Osteoblast (primary cell): ENCODE data around the gene ASCC3. TPM values are rescaled to one million over a fixed set of nuclear protein-coding genes. Genes with fewer than 3 reads are reported as not detected.

ENCODE experiments used
- DNase-seq: peaks from one replicate; pipeline ENCODE4 v3.0.0; 2011; ENCODE audit warnings: low spot score, mixed read lengths; ENCODE audit not compliant: insufficient read length; ENCODE audit errors: missing footprints
- H2AFZ ChIP-seq: 2 replicates; pipeline ENCODE4 v1.6.0; 2011; ENCODE audit warnings: mild to moderate bottlenecking, low read length
- H3K27ac ChIP-seq: 2 replicates; pipeline ENCODE4 v1.5.1; 2011; ENCODE audit warnings: mild to moderate bottlenecking, low read depth, low read length, moderate library complexity
- H3K27me3 ChIP-seq: 2 replicates; pipeline ENCODE4 v1.6.0; 2012; ENCODE audit warnings: mild to moderate bottlenecking, control low read depth, inconsistent platforms, low read length, moderate library complexity; ENCODE audit not compliant: insufficient read depth
- H3K36me3 ChIP-seq: 2 replicates; pipeline ENCODE4 v1.5.1; 2011; ENCODE audit warnings: mild to moderate bottlenecking, low read length, control low read depth, moderate library complexity; ENCODE audit not compliant: insufficient read depth
- H3K4me1 ChIP-seq: 2 replicates; pipeline ENCODE4 v1.5.1; 2011; ENCODE audit warnings: mild to moderate bottlenecking, low read length, control low read depth, moderate library complexity; ENCODE audit not compliant: insufficient read depth
- H3K4me2 ChIP-seq: 2 replicates; pipeline ENCODE4 v1.6.0; 2011; ENCODE audit warnings: mild to moderate bottlenecking, low read length; ENCODE audit not compliant: insufficient read depth
- H3K4me3 ChIP-seq: fragments of 200-600 bp; sonication (generic); 3 replicates; pipeline ENCODE4 v1.5.1; 2012; ENCODE audit warnings: mild to moderate bottlenecking, low read length, inconsistent platforms; ENCODE audit not compliant: insufficient read depth
- H3K79me2 ChIP-seq: 2 replicates; pipeline ENCODE4 v1.6.0; 2012; ENCODE audit warnings: mild to moderate bottlenecking, low read length, control low read depth, inconsistent platforms; ENCODE audit not compliant: insufficient read depth
- H3K9me3 ChIP-seq: 2 replicates; pipeline ENCODE4 v1.5.1; 2011; ENCODE audit warnings: low read depth, low read length, control low read depth
- H4K20me1 ChIP-seq: 2 replicates; pipeline ENCODE4 v1.6.0; 2012; ENCODE audit warnings: mild to moderate bottlenecking, low read length, control low read depth; ENCODE audit not compliant: insufficient read depth
- CTCF ChIP-seq: IDR thresholded peaks from 2 replicates; pipeline ENCODE4 v1.5.1; 2011; ENCODE audit warnings: mild to moderate bottlenecking, low read depth, low read length, moderate library complexity; ENCODE audit errors: extremely low read depth
- total RNA-seq: library from RNA; depleted of rRNA; stranded (reverse); fragments of >200 nt; gene quantifications from 2 replicates; pipeline ENCODE4 v1.2.3, GENCODE V29; 2012

ASCC3 gene
- total RNA-seq, 1 donor, result 68.8 TPM

- H3K4me1 ChIP-seq, result no peaks in the 10 kb centered on the region
- H3K4me2 ChIP-seq, result no peak overlapping the region
- H3K79me2 ChIP-seq, result no peaks in the 10 kb centered on the region
- H3K36me3 ChIP-seq, result no peaks in the 10 kb centered on the region
- no peak overlapping the region for H3K4me3 ChIP-seq
- TF ChIP-seq CTCF, result no peak
- no peaks in the 10 kb centered on the region for H4K20me1 ChIP-seq
- DNase-seq, result no peak
- no peaks in the 10 kb centered on the region for H3K27me3 ChIP-seq
- H3K27ac ChIP-seq, result no peak overlapping the region
- no peak overlapping the region for H2AFZ ChIP-seq
- no peaks in the 10 kb centered on the region for H3K9me3 ChIP-seq
Observed at GRCh38 chr6:100595456-100595855, 285.7 kb downstream of the ASCC3 start.

GRCh38 chr6:100593522-100593921 lies 287.6 kb downstream of the ASCC3 start:
- Histone ChIP-seq H3K27ac (no peak overlapping the region), H3K4me2 (no peak overlapping the region), H3K79me2 (no peaks in the 10 kb centered on the region), H4K20me1 (no peaks in the 10 kb centered on the region), H2AFZ (no peak overlapping the region), H3K36me3 (peaks cover 9% of the 10 kb centered on the region), H3K4me3 (no peak overlapping the region), H3K9me3 (no peaks in the 10 kb centered on the region), H3K4me1 (no peaks in the 10 kb centered on the region), H3K27me3 (no peaks in the 10 kb centered on the region)
- no peak for DNase-seq
- no peak for TF ChIP-seq CTCF

- H3K4me3 ChIP-seq, result no peak overlapping the region
- H3K27ac ChIP-seq, result no peak overlapping the region
- no peak overlapping the region for H2AFZ ChIP-seq
- TF ChIP-seq CTCF, result no peak
- DNase-seq, result no peak
- no peaks in the 10 kb centered on the region for H3K4me1 ChIP-seq
- no peaks in the 10 kb centered on the region for H3K9me3 ChIP-seq
- H3K36me3 ChIP-seq, result peaks cover 9% of the 10 kb centered on the region
- no peaks in the 10 kb centered on the region for H3K79me2 ChIP-seq
- no peak overlapping the region for H3K4me2 ChIP-seq
- no peaks in the 10 kb centered on the region for H4K20me1 ChIP-seq
- no peaks in the 10 kb centered on the region for H3K27me3 ChIP-seq
Observed at GRCh38 chr6:100592929-100593328, 288.2 kb downstream of the ASCC3 start.

GRCh38 chr6:100577425-100577824 lies 303.7 kb downstream of the ASCC3 start:
- Histone ChIP-seq H3K27me3 (no peaks in the 10 kb centered on the region), H3K4me2 (no peak overlapping the region), H3K9me3 (no peaks in the 10 kb centered on the region), H3K79me2 (no peaks in the 10 kb centered on the region), H3K4me1 (peaks cover 6% of the 10 kb centered on the region), H3K4me3 (no peak overlapping the region), H4K20me1 (no peaks in the 10 kb centered on the region), H2AFZ (no peak overlapping the region), H3K27ac (no peak overlapping the region), H3K36me3 (no peaks in the 10 kb centered on the region)
- no peak for DNase-seq
- TF ChIP-seq CTCF, result no peak
